HG03045 (cell line): Measurements from ENCODE around the gene TNFRSF4.

Experiments used
- ATAC-seq: cut with Tn5 transposase; IDR thresholded peaks from one replicate; pipeline ENCODE4 v1.9.1; 2021; ENCODE audit warnings: mild to moderate bottlenecking, moderate library complexity; ENCODE audit not compliant: unreplicated experiment

The TNFRSF4 gene

GRCh38 chr1:1171161-1171545, 42.8 kb downstream of the TNFRSF4 start:
- no peak for ATAC-seq

DNA sequence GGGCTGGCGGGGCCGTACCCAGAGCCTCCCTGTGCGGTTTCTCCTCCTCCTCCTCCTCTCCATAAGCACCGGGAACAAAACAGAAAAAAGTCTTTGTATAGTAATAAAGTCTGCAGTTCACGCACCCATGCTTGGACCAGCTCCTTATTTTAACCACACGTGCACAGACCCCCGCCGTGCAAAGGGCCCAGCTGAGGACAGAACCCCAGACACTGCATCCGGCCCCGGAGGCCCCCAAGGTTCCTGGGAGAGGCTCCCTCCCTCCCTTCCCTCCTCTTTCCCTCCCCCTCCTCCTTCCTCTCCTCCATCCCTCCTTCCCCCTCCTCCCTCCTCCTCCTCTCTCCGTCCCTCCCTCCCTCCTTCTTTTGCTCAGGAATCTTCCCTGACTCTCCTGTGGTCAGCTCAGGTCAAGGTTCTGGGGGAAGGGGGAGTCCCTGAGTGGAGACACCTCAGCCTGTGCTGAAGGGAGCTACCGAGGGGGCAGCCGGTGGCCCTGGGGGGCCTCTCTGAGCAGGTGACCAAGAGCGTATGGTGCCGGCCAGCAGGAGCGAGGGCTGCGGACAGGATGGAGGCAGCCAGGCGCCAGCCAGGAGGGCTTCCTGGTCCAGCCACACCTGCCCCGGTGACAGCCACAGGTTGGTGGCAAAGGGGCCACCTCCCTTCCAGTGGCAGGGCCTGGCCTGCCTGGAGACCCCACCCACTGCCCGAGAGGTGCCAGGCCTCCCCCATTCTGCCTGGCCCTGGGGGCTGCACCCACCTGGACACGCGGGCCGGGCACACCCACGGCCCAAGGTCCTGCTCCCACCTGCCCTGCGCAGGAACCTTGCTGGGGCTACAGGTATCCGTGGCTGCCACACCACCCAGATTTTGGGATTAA, 43.5 kb downstream of the TNFRSF4 start:
- ATAC-seq: no peak

GRCh38 chr1:1169429-1170214, 44.3 kb downstream of the TNFRSF4 start:
- ATAC-seq: no peak

GRCh38 chr1:1168451-1169411, 45.2 kb downstream of the TNFRSF4 start:
- no peak for ATAC-seq

GRCh38 chr1:1167841-1168450, 46.0 kb downstream of the TNFRSF4 start:
- no peak for ATAC-seq

DNA sequence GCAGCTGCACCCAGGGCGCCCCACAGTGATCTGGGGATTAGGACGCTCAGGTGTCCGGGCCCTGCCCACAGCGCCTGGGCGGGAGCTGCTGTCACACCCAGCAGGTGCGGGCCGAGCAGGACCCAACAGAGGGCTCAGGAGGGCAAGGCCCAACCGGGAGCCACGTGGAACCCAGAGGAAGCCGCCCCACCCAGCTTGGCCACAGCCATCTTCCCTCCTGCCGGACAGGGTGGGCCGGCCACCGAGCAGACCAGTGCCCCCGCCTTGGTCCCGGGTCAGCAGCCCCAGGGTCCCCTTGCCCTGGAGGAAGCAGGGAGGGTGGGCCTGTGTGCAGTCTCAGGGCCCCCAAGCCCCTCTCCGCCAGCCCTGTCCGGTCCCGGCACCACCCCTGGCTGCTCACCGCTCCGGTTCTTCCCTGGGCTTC, 46.5 kb downstream of the TNFRSF4 start:
- no peak for ATAC-seq

- no peak for ATAC-seq
These were observed 47.1 kb downstream of the TNFRSF4 start for GRCh38 chr1:1166642-1167397.

- no peak for ATAC-seq
These were observed 48.0 kb downstream of the TNFRSF4 start for GRCh38 chr1:1165900-1166421.

- no peak for ATAC-seq
These were observed 48.5 kb downstream of the TNFRSF4 start for GRCh38 chr1:1165485-1165884.

DNA sequence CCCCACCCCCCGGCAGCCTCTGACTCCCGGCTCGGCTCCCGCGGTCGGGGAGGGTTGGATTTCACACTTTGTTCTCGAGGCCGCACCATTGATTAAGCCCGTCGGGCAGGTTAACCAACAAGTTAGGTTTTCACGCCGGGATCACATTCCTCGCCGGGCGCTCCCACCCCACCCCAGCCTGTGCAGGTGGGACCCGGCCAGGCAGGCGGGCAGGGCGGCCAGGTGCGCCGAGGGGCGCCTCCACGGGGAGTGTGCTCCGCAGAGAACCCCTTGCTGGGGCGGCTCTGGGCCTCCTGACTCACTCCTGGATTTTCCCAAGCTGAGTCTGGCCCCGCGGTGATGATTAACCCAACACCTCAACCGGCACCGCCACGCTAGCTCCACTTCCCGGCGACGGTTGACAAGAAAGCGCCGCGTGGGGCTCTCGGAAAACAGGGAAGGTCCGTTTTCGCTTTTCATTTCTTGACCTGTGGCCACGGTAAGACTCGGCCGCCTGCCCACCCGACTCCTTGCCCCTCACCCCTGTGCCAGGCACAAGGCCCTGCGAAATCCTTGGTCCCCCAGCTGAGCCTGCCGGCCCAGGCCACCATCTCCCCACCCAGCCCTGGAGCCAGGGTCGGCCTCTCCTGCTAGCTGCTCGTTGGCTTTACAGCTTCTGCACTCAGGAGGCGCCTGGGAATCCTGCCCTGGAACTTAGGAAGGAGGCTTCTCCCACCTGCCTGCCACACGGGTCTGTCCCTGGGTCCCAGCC, 49.1 kb downstream of the TNFRSF4 start:
- no peak for ATAC-seq

DNA sequence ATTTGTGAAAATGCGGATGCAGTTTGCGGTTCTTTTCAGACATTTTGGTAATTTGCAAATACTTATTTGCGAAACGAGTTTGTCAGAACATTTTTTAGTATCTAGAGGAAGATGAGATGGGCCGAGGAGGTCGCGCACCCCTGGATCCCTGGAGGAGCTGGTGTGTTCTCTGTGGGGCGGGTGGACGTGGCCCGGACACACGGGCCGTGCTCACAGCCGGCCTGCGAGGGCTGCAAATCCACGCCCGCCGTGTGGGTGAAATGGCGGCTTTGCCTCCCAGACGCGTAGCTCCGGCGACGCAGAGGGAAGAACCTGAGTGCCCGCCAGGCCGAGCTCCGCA, 49.6 kb downstream of the TNFRSF4 start:
- no peak for ATAC-seq

GRCh38 chr1:1163538-1164070, 50.3 kb downstream of the TNFRSF4 start:
- no peak for ATAC-seq

- no peak for ATAC-seq
These were observed 51.1 kb downstream of the TNFRSF4 start for GRCh38 chr1:1162597-1163537.

DNA sequence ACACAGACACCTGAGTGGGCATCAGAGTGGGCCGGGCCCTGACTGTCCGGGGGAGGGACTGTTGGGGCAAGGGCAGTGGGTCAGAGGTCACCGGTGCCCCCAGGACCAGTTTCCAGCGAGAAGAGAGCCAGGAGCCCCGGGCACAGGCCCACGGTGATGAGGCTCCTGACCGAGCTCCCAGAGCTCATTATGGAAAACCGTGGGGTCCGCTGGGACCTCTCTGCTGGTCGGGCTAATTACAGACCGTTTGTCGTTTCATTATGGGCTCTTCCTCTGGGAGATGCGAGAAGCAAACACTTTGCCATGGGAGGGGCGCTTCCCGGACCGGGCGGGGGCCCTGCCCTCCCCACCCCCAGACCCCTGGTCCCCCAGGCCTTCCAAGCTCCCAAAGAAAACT, 52.3 kb downstream of the TNFRSF4 start:
- ATAC-seq: no peak
